ENCODE results near the gene CLASRP.
A peak's percentile ranks its signal among the peaks of the same experiment; 100 is the strongest.

Gene CLASRP

DNA sequence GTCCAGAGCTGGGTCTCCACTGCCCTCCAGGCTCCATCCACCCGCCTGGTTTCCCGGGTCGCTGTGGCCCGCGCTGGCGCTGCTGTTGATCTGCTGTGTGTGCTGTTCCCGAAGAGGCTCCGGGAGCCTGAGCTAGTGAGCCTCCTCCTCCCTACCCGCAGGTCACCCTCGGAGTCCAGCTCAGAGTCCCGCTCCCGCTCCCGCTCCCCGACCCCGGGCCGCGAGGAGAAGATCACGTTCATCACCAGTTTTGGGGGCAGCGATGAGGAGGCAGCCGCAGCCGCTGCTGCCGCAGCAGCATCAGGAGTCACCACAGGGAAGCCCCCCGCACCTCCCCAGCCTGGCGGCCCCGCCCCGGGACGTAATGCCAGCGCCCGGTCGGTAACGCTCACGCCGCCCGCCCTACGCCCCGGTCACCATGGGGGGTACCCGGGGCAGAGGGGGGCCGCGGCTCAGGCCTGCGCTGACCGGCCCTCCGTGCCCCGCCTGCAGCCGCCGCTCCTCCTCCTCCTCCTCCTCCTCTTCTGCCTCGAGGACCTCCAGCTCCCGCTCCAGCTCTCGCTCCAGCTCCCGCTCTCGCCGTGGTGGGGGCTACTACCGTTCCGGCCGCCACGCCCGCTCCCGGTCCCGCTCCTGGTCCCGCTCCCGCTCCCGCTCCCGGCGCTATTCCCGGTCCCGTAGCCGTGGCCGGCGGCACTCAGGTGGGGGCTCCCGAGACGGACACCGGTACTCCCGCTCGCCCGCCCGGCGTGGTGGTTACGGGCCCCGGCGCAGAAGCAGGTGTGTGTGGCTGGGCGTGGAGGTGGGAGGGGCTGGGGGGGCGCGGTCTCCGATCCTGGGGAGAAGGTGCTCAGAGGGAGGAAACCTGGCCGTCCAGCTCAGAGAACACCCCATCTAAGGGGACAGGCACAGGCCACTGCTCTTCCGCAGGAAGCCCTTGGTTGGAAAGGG, 25.3 kb downstream of the CLASRP start:
- DNase-seq = no peak

DNA sequence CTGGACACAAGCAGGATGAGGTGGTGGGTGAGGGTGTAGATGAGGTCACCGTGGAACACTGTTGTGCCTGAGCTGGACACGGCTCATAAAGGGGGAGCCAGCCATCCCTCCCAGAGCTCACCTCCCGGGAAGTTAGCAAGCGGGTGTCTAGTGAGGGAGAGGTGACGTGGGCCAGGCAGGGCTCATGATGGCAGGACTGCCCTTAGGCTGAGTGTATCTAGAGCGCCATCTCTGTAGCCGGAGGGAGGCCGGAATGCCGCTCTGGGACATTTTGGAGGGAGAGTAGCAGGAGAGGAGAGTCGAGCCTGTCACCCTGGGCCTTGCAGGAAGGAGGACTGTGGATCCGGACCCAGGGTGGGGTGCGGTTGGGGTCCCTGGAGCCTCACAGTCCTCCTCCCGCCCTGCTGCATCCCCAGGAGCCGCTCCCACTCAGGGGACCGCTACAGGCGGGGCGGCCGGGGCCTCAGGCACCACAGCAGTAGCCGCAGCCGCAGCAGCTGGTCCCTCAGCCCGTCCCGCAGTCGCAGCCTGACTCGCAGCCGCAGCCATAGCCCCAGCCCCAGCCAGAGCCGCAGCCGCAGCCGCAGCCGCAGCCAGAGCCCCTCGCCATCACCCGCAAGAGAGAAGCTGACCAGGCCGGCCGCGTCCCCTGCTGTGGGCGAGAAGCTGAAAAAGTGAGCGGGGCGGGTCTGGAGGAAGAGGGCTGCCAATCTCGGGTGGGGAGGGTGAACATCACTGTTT, 28.2 kb downstream of the CLASRP start:
- no peak for DNase-seq

DNA sequence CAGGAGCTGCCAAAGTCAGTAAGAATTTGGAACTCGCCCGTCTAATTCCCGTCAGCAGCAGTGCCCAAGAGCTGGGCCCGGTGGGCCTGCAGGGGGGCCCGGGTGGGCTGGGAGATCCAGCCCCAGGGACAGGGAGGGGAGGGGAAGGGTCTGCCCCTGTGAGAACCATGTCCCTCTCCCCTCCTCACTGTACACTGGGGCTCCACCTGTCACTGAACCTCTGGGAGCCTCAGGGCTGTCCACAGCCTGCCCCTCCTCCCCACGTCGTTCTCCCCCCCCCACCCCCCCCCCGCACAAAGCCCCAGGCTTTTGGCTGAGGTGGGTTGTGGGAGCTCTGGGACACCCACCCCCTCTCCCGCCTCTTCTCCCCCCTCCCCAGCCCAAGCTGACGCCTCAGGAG, 29.2 kb downstream of the CLASRP start:
- DNase-seq = no peak

DNA sequence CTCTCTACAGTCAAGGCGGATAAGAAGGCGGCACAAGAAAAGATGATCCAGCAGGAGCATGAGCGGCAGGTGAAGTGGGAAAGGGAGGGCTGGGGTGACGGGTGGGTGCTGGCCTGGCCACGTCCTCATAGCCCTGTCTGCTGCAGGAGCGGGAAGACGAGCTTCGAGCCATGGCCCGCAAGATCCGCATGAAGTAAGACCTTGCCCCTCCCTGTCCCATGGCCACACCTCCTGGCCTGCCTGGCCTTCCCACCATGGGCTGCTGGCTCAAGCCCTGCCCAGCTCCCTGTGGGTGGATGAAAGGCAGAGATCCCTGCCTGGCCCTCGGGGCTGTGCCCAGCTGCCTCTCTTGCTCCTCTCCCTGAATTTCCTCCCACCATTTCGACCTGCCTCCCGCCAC, 30.2 kb downstream of the CLASRP start:
- no peak for DNase-seq

DNA sequence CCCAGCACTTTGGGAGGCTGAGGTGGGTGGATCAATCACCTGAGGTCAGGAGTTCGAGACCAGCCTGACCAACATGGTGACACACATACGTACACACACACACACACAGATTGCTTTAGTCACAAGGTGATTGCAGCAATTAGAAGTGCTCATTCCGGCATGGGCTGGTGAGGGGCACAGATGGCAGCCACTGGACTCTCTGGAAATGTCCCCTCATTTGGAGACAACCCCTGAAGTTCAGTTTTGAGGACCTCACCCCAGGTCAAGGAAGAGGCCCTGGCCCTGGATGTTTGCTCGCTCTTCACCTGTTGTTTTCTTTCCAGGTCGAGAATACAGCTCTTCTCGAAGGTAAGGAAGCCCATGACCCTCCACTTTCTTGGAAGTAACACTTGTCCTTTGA, 31.4 kb downstream of the CLASRP start:
- DNase-seq = no peak

DNA sequence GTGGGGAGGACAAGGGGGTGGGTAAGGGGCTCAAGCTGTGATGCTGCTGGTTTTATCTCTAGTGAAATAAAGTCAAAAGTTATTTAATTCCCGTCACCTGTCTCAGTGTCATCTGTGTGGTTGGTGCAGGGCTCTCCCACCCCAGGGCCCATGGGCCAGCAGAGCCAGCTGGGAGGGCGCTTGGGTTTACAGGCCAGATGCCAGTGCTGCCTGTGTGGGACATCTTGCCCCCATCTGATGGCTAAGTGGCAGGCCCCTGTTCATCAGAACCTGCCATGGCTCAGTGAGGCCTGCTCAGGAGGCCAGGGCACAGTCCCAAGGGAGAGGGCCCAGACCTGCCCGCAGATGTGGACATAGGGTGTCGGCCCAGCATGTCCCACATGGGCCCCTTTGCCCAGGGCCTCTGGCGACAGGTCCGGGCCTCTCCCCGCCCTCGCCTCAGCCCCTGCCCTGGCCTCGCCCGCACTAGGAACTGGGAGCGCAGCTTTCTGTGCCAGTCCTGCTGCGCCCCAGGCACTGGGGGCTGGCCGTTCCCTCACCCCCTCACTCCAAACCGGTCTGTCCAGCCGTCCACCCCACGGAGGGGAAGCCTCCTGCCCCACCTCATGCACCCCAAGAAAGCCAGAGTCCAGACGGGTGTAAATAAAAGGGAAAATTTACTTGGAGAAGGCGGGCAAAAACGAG, 32.2 kb downstream of the CLASRP start:
- no peak for DNase-seq

DNA sequence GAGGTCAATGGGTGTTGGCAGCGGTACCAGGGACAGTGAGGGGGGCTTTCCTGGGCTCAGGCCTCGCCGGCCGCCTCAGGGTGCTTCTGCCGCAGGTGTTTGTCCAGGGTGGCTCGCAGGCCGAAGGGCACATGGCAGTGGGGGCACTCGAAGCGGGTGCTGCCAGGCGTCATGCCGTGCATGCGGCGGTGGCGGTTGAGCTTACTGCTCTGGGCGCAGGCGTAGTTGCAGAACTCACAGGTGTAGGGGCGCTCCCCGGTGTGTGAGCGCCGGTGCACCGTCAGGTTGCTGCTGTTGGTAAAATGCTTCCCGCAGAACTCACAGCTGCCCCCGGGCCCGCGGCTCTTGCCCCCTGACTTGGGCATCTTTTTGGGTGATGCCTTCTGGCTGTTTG, 32.7 kb downstream of the CLASRP start:
- DNase-seq = no peak

DNA sequence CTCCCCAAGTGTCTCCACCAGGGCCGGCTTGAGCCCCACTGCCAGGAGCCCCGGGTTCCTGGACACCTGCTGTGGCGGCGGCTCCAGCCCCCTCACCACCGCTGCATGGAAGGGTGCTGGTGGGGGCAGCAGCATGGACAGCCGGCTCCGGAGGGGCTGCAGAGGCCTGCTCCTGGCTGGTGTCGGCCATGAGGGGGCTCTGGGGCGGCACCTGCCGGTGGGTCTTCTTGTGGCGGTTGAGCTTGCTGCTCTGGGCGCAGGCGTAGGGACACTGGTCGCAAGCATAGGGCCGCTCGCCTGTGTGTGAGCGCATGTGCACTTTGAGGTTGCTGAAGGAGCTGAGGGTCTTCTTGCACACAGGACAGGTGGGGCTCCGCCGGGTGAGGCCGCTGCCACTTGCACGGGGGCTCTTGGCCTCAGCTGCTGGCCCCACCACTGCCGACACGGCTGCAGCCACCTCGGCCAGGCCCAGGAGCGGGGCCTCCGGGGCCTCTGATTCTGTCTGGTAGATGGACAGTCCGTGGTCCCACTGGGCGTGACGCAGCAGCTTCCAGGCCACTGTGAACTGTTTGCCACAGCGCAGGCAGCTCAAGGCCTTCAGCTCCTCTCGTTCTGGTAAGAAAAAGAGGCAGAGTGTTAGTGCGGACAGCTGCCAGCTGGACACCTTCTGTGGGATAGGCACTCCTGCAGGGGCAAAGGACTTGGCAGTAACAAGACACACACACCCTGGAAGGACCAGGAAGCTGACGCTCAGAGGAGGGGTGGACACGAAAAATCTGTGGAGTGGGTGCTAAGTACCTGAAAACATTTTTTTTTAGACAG, 33.3 kb downstream of the CLASRP start:
- DNase-seq = no peak

DNA sequence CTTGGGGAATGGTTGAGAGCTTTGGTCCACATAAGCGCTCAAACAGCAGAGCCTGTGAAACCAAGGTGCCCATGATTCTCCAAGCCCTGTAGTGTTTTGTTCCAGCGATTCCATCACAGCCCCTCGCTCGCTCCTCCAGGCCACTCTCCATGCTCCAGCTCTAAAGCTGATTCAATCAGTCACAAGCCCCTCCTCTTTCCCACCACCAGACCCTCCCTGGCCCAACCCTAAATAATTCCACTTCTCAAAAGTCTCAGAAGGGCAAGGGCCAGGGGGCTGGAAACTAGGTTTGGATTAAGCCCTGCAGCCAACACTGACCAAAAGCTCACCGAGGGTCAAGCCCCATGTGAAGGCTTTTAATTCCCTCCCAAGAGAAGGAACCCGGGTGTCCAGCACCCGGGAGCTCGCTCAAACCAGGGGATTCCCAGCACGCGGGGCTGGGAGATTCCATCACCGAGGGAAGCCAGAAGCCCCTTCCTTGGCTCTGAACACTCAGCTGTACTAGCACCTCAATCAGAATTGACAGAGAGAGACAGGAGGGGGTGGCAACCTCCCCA, 36.0 kb downstream of the CLASRP start:
- DNase-seq = no peak

DNA sequence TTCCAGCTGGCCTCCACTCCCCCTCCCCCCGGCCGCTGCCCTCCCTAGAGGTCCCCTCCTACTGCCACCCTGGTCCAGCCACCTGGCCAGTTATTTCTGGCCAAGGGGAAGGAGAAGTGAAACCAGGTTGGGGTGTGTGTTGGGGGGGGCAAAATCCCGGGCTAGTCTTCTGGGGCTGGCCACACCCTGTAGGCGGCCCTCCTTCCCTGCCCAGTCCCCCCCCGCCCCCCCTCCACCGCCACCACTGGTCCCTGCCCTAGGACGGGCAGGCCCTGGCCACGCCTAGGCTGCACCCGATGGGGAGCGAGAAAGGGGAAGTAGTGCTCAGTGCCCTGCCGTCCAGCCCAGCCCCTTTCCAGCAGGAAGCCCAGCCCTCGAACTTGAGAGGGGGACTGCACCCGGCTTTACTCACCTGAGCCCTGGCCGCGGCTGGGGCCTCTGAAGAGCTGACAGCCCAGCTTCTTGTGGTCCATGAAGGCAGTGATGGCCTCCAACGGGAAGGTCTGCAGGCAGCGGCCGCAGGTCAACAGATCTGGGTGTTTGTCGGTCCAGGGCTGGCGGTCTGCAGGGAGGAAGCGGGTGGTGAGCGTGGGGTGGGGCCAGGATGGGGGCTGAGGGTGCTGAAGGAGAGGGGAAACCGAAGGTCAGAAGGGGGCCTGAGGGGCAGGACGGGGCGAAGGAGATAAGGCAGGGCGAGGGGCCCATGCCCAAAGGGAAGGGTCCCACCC, 36.6 kb downstream of the CLASRP start:
- DNase-seq = peak; percentile 48

DNA sequence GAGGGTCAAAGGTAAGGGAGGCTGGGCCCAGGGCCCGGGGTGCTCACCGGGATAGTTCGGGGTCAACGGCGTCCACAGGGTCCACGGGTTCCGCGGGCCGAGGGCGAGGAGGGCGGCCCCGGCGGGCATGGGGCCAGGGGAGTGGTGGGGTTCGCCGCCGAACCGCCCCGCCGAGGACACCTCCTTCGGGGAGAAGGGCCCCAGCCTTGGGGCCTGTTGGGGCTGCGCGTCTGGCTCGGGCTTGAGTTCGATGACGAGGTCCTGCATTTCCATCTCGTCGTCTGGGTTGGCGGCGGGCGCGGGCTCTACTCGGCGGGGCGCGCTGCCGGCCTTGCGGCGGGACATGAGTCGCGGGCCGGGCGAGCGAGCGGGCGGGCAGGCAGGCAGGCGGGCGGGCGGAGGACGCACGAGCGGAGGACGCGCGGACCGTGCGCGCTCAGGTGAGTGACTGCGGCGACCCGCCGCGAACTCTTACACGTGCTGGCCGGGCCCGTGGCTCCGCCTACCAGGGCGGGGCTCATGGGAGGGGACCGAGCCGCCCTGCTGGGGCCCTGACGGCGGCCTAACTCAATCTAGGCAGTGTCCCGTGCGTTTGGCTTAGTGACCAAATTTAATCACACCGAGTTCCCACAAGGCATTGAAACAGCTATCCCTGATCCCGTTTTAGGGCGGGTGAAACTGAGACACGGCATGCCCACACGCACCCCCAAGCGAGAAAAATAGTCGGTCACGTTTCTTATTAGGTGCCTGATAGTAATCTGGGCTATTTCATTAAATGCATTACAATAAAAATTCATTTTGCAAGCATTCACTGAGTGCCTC, 37.4 kb downstream of the CLASRP start, which contains the start of gene ZNF296:
Gene ZNF296, minus strand, starts transcription at position 450 of the 822 bp plus-strand sequence. Its CDS starts 105 bp downstream, at position 345.
- DNase-seq = peak; percentile 90

DNA sequence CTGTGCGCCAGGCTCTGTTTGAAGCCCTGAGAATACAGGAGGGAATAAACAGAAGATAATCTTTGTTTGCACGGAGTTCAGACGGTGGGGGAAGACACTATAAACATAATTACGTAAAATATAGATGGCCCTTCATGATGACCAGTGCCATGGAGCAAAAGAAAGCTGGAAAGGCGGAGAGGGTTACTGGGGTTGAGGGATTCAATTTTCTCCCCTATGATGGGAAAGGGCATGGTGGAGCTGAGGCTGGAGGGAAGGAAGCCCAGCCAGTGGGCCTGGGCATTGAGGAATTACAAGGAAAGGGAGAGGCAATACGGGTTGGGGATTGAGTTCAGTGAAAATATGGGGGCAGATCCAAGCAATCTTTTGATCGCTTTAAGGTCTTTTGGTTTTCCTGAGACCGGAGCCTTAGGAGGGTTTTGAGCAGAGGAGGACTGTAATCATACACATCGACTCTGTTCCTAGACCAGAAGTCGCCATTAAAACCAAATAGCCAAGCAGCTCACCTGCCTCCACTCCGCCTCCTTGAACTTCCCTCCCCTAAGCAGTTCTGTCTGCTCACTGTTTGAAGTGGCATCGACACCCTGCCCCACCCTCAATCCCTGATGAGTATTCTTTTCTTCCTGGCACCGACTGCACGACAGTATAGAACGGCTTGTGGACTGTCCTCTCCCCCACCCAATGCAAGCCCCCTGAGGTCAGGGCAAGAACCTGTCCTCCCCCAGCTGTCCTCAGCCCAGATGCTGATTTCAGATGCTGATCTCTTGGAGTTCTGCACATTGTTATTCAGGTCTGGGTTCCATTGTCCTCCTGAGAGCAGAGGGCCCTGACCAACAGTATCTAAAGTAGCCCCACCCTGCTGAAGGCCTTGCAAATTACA, 38.2 kb downstream of the CLASRP start:
- DNase-seq = no peak

DNA sequence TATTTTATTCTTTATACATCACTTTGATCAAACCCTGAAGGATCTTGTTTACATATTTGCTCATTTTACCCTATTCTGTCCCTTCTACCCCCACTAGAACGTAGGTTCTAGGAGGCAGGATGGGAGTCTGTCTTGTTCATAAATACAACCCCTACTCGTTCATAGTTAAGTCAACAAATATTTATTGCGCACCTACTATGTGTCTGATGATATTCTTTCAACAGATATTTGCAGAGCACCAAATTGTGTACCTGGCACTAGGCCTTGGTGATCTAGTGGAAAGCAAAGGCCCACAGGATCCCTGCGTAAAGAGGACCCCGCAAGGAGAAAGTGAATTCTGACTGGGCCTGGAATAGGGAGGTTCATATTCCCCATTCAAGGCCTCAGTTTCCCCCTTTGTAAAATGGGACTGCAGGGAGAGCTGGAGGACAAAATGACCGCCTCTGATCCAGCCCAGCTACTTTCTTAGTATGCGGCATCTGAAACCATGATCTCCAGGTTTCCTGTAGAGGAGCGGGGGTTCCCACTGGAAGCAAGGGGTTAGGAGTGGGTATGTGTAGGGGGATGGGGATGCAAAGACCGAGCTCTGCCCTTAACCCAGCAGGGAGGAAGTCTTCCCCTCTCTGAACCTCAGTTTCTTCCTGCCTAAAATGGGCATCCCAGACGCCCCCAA, 39.7 kb downstream of the CLASRP start:
- no peak for DNase-seq

DNA sequence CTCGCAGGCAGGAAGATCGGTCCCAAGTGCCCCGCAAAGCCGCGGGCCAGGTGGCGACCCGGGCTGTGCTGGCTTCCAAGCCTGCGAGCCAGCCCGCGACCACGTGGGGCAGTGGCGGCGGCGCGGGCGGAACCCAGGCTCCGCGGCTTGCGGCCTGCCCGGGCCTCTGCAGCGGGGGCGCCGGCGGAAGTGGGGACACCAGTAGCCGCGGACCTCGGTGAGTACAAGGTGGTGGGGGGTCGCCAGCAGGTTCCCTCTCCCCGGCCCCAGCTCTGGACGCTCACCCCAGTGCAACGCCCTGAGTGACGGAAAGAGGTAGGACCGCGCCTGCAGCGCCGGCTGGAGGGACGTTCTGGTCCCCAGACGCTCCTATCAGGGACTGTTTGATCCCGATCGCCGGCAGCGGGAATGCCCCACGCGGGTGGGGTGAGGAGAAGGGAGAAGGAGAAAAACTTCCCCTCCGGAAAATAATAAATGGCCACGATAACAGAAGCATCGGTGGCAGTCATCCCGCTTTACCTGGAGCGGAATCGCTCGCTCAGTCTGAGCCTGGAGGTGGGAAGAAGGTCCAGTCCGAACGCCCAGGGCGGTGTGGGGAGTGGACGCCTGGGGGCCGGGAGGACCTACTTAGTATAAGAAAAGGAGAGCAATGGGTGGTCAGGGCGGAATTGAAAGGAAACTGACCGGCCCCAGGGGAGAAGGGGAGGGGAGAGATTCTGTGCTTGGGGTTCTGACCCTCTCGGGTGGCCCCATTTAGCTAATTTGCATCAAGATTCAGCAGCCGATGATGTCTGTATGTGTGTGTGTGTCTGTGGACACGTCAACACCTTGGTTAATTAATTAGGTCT, 40.4 kb downstream of the CLASRP start, which contains the start of gene GEMIN7:
Gene GEMIN7, plus strand, starts transcription at position 198 of the 848 bp plus-strand sequence. CDS start 10,855 bp downstream, outside the sequence.
- DNase-seq = peak; percentile 89

DNA sequence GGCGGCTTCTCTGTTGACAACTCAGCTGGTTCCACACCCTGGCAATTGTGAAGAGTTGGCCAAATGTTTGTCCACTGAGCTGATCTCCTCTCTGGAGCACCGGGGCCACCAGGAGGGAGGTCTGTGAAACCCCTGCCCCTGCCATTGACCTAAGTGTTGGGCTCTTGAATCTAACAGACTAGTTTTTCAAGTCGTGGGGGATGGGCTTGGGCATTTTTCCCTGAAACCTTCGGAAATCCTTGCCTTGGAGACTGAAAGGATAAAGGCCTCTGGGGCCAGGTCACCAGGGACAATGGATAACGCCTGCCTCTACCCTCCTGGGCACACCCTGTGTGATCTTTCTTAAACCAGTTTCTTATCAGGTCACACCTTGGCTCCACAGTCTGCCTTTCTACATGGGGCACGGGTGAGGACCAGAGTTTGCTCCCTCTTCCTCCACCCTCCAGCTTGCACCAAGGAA, 41.1 kb downstream of the CLASRP start:
- DNase-seq = no peak

DNA sequence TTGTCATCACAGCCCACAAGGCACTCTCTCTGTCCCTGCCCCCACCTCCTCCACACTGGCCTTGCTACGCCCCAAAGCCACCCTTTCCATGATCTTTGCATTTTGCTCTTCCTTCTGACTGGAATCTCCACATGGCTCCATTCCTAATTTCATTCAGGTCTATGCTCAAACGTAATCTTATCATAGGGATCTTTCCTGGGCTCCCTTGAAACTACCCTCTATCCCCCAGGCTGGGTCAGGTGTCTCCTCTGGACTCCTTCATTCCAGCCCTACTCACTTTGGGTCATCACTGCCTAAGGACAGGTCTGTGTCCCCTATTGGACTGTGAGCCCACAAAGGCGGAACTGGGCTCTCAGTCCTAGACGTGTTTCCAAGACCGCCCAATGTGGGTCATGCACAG, 43.3 kb downstream of the CLASRP start:
- no peak for DNase-seq

DNA sequence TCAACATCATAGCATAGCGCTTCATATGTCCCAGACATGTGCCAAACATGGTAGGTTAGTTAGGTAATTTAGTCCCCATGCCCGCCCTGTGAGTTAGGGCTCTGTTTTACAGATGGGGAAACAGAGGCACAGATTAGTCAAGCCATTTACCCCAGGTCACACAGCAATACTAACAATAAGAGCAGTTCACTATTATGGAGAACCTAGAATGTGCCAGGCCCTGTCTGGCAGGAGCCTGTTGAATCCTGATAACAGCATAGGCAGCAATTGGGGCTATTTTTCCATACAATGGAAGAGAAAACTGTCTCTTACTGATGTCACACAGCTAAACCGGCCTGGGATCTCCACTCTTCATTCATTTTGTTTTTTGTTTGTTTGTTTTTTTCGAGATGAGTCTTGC, 47.6 kb downstream of the CLASRP start:
- no peak for DNase-seq

DNA sequence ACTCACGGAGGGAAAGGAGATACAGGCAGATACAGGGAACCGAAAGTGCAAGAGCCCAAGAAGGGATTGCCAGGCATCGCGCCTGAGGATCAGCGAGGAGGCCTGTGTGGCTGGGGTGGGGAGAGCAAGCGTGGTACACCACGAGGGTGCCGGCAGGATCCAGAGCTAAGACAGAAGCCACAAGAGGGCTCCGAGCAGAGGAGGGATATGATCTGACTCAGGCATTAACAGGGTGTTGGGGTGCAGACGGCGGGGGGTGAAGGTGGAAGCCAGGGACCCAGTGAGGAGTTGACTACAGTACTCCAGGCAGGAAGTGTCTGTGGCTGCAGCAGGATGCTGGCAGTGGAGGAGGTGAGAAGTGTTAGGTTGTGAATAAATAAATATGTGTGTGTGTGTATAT, 48.7 kb downstream of the CLASRP start:
- DNase-seq = peak; percentile 38
